ENCODE data around the gene RNF149.

DNA sequence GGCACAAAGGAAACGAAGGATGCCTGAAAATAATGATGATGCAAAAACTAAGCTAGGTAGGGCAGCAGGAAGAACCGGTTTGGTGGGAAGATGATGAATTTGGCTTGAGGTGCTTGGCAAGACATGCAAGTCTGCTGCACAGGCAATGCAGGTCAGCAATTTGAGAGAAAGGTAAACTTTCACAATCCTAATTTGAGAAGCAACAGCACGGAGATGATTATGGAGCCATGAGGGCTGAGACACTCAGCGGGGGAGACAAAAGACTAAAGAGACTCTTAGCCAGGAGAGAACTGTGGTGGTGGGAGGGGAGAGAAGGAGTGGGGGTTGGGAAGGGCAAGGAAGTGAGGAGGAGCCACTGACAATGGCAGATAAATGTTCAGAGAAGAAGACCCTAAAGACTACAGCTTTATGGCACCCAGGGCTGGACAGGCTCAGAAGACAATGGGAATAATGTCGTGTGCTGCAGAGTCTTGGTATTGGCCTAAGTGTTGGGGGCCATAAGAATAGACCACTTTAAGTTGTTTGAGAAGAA is 19.4 kb upstream of the RNF149 start:
- TF ChIP-seq, protein P1, sequence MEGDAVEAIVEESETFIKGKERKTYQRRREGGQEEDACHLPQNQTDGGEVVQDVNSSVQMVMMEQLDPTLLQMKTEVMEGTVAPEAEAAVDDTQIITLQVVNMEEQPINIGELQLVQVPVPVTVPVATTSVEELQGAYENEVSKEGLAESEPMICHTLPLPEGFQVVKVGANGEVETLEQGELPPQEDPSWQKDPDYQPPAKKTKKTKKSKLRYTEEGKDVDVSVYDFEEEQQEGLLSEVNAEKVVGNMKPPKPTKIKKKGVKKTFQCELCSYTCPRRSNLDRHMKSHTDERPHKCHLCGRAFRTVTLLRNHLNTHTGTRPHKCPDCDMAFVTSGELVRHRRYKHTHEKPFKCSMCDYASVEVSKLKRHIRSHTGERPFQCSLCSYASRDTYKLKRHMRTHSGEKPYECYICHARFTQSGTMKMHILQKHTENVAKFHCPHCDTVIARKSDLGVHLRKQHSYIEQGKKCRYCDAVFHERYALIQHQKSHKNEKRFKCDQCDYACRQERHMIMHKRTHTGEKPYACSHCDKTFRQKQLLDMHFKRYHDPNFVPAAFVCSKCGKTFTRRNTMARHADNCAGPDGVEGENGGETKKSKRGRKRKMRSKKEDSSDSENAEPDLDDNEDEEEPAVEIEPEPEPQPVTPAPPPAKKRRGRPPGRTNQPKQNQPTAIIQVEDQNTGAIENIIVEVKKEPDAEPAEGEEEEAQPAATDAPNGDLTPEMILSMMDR (IDR thresholded peaks at IDR 0.05): no peak
- no peak for TF ChIP-seq POLR2A (IDR thresholded peaks at IDR 0.05)
